Measurements from ENCODE around the gene NEUROD2.

Gene NEUROD2

GRCh38 chr17:39609416-39610025, 1.8 kb upstream of the NEUROD2 start:
- Histone ChIP-seq H3K4me1 (ENCODE audit: control insufficient read depth, insufficient read depth, low read length) (peaks cover 26% of the 10 kb centered on the region), H3K27me3 (ENCODE audit: control insufficient read depth, insufficient read depth, low read length, poor library complexity, severe bottlenecking) (peaks cover 87% of the 10 kb centered on the region), H3K27ac (ENCODE audit: insufficient read depth, low read depth, low read length, poor library complexity, severe bottlenecking) (no peak overlapping the region), H3K36me3 (ENCODE audit: control insufficient read depth, insufficient read depth, low read length) (no peaks in the 10 kb centered on the region), H3K9me3 (ENCODE audit: control insufficient read depth, low read length) (no peaks in the 10 kb centered on the region), H3K4me3 (ENCODE audit: insufficient read depth, low read depth, low read length) (no peak overlapping the region)
- 83 to 90% methylated on average over 4 of the region's 4 CpGs for WGBS, 2 experiments

GRCh38 chr17:39608142-39608981, 642 bp upstream of the NEUROD2 start:
- Histone ChIP-seq H3K4me1 (ENCODE audit: control insufficient read depth, insufficient read depth, low read length) (peaks cover 29% of the 10 kb centered on the region), H3K27ac (ENCODE audit: insufficient read depth, low read depth, low read length, poor library complexity, severe bottlenecking) (no peak overlapping the region)
- 21 to 22% methylated on average over 13 to 14 of the region's 15 CpGs for WGBS, 2 experiments

DNA sequence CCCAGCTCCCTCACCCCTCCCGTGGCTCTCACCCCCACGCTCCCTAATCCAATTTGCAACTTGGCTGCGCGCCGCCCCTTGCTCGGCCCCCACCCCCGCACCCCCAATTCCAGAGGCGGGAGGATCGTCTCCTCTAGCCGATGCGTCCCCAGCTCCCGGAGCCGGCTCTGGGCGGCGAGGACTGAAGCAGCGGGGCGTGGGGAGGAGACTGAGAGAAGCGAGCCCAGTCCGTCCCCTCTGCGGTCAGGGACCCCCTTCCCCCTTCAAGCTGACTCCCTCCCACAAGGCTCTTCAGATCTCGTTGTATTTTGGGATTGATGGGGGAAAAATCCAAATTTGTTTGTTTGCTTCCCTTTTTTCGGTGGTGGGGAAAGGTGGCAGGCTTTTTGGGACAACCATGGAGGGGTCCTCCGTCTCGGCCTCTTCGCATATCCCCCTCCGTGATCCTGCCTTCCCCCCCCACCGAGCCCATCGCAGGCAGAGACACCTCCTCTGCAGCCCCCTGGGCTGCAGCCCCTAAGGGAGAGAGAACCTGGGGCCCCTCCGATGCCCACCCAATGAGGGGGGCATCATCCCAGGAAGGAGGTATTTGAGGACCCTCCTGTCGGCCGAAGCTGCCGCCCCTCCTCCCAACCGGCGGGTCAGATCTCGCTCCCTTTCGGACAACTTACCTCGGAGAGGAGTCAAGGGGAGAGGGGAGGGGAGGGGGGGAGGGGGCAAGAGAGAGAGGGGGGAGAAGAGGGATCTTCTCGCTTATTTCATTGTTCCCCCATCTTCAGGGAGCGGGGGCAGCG, 466 bp downstream of the NEUROD2 start:
- H3K27ac ChIP-seq (ENCODE audit: insufficient read depth, low read depth, low read length, poor library complexity, severe bottlenecking), result no peak overlapping the region
- peaks cover 29% of the 10 kb centered on the region for H3K4me1 ChIP-seq (ENCODE audit: control insufficient read depth, insufficient read depth, low read length)
- peaks cover 100% of the 10 kb centered on the region for H3K27me3 ChIP-seq (ENCODE audit: control insufficient read depth, insufficient read depth, low read length, poor library complexity, severe bottlenecking)
- H3K9me3 ChIP-seq (ENCODE audit: control insufficient read depth, low read length), result no peaks in the 10 kb centered on the region
- no peaks in the 10 kb centered on the region for H3K36me3 ChIP-seq (ENCODE audit: control insufficient read depth, insufficient read depth, low read length)
- 0 to 1% methylated on average over 34 to 40 of the region's 40 CpGs for WGBS, 2 experiments
- peak overlapping the region; percentile 15 for H3K4me3 ChIP-seq (ENCODE audit: insufficient read depth, low read depth, low read length)

More at GRCh38 chr17:39608142-39608981, 642 bp upstream of the NEUROD2 start:
- Histone ChIP-seq H3K36me3 (ENCODE audit: control insufficient read depth, insufficient read depth, low read length) (no peaks in the 10 kb centered on the region), H3K9me3 (ENCODE audit: control insufficient read depth, low read length) (no peaks in the 10 kb centered on the region), H3K27me3 (ENCODE audit: control insufficient read depth, insufficient read depth, low read length, poor library complexity, severe bottlenecking) (peaks cover 95% of the 10 kb centered on the region), H3K4me3 (ENCODE audit: insufficient read depth, low read depth, low read length) (no peak overlapping the region)

DNA sequence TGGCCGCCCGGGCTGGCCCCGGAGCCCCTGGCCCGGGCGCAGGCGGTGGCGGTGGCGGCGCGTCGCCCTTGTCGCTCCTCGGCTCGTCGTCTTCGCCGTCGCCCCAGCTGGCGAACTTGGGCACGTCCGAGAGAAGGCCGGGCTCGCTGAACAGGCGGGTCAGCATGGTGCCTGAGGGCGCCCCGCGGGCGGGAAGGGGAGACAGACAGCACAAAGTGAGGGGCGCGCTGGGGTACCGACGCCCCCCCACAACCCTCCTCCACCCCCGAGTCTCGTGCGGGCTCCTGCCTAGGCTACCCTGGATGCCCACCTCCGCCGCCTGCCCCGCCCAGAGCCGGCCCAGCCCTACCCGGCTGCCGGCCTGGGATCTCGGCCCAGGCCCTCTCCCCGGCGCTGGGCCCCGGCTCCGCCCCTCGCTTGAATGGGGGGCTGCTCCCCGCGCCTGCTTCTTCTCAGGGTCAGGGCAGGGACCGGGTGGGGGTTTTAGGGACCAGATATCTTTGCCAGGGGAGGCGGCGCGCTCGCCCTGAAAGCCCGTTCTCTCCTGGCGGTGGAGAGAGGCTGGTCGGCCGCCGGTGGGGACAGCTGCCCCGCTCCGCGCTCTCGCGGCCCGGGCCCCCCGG, 1.2 kb downstream of the NEUROD2 start:
- Histone ChIP-seq H3K4me3 (ENCODE audit: insufficient read depth, low read depth, low read length) (peak overlapping the region; percentile 15), H3K4me1 (ENCODE audit: control insufficient read depth, insufficient read depth, low read length) (peaks cover 29% of the 10 kb centered on the region), H3K27ac (ENCODE audit: insufficient read depth, low read depth, low read length, poor library complexity, severe bottlenecking) (no peak overlapping the region), H3K36me3 (ENCODE audit: control insufficient read depth, insufficient read depth, low read length) (no peaks in the 10 kb centered on the region), H3K27me3 (ENCODE audit: control insufficient read depth, insufficient read depth, low read length, poor library complexity, severe bottlenecking) (peaks cover 100% of the 10 kb centered on the region), H3K9me3 (ENCODE audit: control insufficient read depth, low read length) (no peaks in the 10 kb centered on the region)
- WGBS, 2 experiments, result 0 to 1% methylated on average over 66 of the region's 66 CpGs

GRCh38 chr17:39605492-39606433, 2.0 kb downstream of the NEUROD2 start:
- Histone ChIP-seq H3K9me3 (ENCODE audit: control insufficient read depth, low read length) (no peaks in the 10 kb centered on the region), H3K4me3 (ENCODE audit: insufficient read depth, low read depth, low read length) (peak overlapping the region; percentile 3), H3K27ac (ENCODE audit: insufficient read depth, low read depth, low read length, poor library complexity, severe bottlenecking) (no peak overlapping the region), H3K36me3 (ENCODE audit: control insufficient read depth, insufficient read depth, low read length) (no peaks in the 10 kb centered on the region), H3K27me3 (ENCODE audit: control insufficient read depth, insufficient read depth, low read length, poor library complexity, severe bottlenecking) (peaks cover 100% of the 10 kb centered on the region), H3K4me1 (ENCODE audit: control insufficient read depth, insufficient read depth, low read length) (peaks cover 29% of the 10 kb centered on the region)
- 1% methylated on average over 102 of the region's 102 CpGs for WGBS, 2 experiments

DNA sequence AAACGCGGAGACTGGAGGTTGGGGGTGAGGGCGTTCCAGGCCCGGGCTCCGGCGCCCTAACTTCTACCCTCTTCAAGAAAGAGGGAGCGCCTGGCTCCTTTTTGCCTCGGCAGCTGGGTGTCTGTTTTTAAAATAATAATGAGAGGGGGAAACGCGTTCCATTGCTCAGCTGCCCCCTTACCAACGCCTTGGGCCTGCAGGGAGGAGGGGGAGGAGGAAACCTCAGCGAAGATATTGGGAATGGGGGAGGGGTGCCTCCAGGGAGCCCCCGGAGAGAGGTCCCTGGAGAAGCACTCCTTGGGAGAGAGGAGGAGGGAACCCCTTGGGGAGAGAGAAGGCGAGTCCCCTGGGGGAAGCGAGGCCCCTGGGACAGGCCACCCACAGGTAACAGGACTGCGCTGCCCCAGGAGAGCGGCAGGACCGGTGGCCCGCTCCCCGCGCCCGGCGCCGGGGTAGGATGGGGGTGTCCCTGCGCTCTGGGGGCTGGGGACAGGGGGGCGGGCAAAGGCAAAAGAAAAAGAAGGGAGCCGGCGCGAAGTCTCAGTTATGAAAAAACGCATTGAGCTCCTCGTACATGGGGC, 2.7 kb downstream of the NEUROD2 start:
- no peak overlapping the region for H3K4me3 ChIP-seq (ENCODE audit: insufficient read depth, low read depth, low read length)
- WGBS, 2 experiments, result 1% methylated on average over 31 of the region's 31 CpGs
- peaks cover 32% of the 10 kb centered on the region for H3K4me1 ChIP-seq (ENCODE audit: control insufficient read depth, insufficient read depth, low read length)
- no peaks in the 10 kb centered on the region for H3K9me3 ChIP-seq (ENCODE audit: control insufficient read depth, low read length)
- H3K36me3 ChIP-seq (ENCODE audit: control insufficient read depth, insufficient read depth, low read length), result no peaks in the 10 kb centered on the region
- peaks cover 100% of the 10 kb centered on the region for H3K27me3 ChIP-seq (ENCODE audit: control insufficient read depth, insufficient read depth, low read length, poor library complexity, severe bottlenecking)
- H3K27ac ChIP-seq (ENCODE audit: insufficient read depth, low read depth, low read length, poor library complexity, severe bottlenecking), result no peak overlapping the region

- Histone ChIP-seq H3K27me3 (ENCODE audit: control insufficient read depth, insufficient read depth, low read length, poor library complexity, severe bottlenecking) (peaks cover 100% of the 10 kb centered on the region), H3K27ac (ENCODE audit: insufficient read depth, low read depth, low read length, poor library complexity, severe bottlenecking) (no peak overlapping the region)
- 2 to 4% methylated on average over 14 of the region's 14 CpGs for whole genome bisulfite sequencing, 2 experiments
Observed at GRCh38 chr17:39603304-39604016, 4.3 kb downstream of the NEUROD2 start.

DNA sequence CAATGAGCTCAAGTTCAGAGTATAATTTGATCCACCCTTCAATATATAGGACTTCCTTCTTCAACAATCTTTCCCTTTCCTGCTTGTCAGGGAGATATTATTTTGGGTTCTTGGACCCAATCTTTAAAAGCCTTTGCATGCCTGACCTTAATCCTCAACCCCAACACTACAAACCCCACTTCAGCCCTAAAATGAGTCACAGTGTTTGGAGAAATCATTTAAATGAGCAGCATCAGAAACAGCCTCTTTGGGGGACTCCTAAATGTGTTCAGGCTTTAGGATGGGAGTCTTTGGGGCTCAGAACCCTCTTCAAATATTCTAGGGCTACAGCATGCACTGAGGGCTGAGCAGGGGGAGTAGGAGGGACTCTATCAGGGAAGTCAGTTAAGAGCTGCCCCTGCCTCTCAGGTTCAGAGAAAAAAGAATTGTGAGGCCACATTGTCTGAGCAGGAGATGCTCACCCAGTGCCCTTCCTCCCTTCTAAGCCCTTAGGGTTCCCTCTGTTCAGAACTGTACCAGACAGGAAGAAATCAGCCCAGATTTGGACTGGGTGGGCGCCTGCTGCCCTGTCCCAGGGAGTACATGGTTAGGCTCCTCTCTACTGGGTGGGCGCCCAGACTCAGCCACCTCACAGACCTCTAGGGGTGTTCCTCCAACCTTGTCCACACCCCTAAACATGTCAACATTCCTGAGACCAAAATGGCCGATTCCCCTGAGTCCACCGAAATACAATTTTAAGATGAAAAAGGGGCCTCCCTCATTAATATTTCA, 5.0 kb downstream of the NEUROD2 start:
- H3K4me1 ChIP-seq (ENCODE audit: control insufficient read depth, insufficient read depth, low read length), result peaks cover 32% of the 10 kb centered on the region
- H3K27ac ChIP-seq (ENCODE audit: insufficient read depth, low read depth, low read length, poor library complexity, severe bottlenecking), result no peak overlapping the region
- peaks cover 100% of the 10 kb centered on the region for H3K27me3 ChIP-seq (ENCODE audit: control insufficient read depth, insufficient read depth, low read length, poor library complexity, severe bottlenecking)
- no peaks in the 10 kb centered on the region for H3K36me3 ChIP-seq (ENCODE audit: control insufficient read depth, insufficient read depth, low read length)
- 26 to 39% methylated on average over 4 of the region's 4 CpGs for WGBS, 2 experiments
- H3K4me3 ChIP-seq (ENCODE audit: insufficient read depth, low read depth, low read length), result no peak overlapping the region
- no peaks in the 10 kb centered on the region for H3K9me3 ChIP-seq (ENCODE audit: control insufficient read depth, low read length)

More at GRCh38 chr17:39603304-39604016, 4.3 kb downstream of the NEUROD2 start:
- H3K9me3 ChIP-seq (ENCODE audit: control insufficient read depth, low read length), result no peaks in the 10 kb centered on the region
- H3K36me3 ChIP-seq (ENCODE audit: control insufficient read depth, insufficient read depth, low read length), result no peaks in the 10 kb centered on the region
- H3K4me3 ChIP-seq (ENCODE audit: insufficient read depth, low read depth, low read length), result no peak overlapping the region
- peaks cover 32% of the 10 kb centered on the region for H3K4me1 ChIP-seq (ENCODE audit: control insufficient read depth, insufficient read depth, low read length)

All from ectodermal cell (in vitro differentiated cells).